ENCODE results near the gene SEC23B.

Gene SEC23B

GRCh38 chr20:18589941-18590674 lies 82.4 kb downstream of the SEC23B start:
- no peak for DNase-seq (ENCODE audit: low spot score)
- in situ Hi-C loops (cut with MboI; ENCODE audit: low sequenced_read_pairs, unreplicated experiment): no loop called here
- TF ChIP-seq CTCF (IDR thresholded peaks at IDR 0.05; ENCODE audit: borderline replicate concordance, control extremely low read depth, extremely low read depth, insufficient read depth, missing control alignments): no peak

- DNase-seq (ENCODE audit: low spot score): no peak
- TF ChIP-seq CTCF (IDR thresholded peaks at IDR 0.05; ENCODE audit: borderline replicate concordance, control extremely low read depth, extremely low read depth, insufficient read depth, missing control alignments): no peak
- in situ Hi-C loops (cut with MboI; ENCODE audit: low sequenced_read_pairs, unreplicated experiment): no loop called here
Measured at GRCh38 chr20:18596270-18596669, 88.5 kb downstream of the SEC23B start.

- DNase-seq (ENCODE audit: low spot score): no peak
- in situ Hi-C loops (cut with MboI; ENCODE audit: low sequenced_read_pairs, unreplicated experiment): no loop called here
Measured at GRCh38 chr20:18609741-18610140, 102.0 kb downstream of the SEC23B start.

More at GRCh38 chr20:18609741-18610140, 102.0 kb downstream of the SEC23B start:
- TF ChIP-seq CTCF (IDR thresholded peaks at IDR 0.05; ENCODE audit: borderline replicate concordance, control extremely low read depth, extremely low read depth, insufficient read depth, missing control alignments): no peak

Data from GM13976 (cell line).